PC-9 (cell line): ENCODE results near the gene TBC1D5. TPM values are rescaled to one million over a fixed set of nuclear protein-coding genes. Genes with fewer than 3 reads are reported as not detected.

Source experiments
- BruUV-seq: library from RNA; stranded (reverse); fragments of 400-500 nt; replicated peaks from 2 replicates; lab custom pipeline; 2021; lab: Mats Ljungman, UMichigan
- CTCF ChIA-PET: fragments of 300-600 bp; sonication (Branson Sonifier 250); formaldehyde crosslinking; loops from one replicate; lab custom pipeline; 2022; ENCODE audit warnings: antibody characterized with exemption; lab: Charles Lee
- POLR2A ChIA-PET: fragments of 300-600 bp; sonication (Branson Sonifier 250); formaldehyde crosslinking; loops from one replicate; lab custom pipeline; 2022; ENCODE audit warnings: antibody characterized with exemption; ENCODE audit not compliant: unreplicated experiment; lab: Charles Lee
- DNase-seq, 2 experiments: peaks; one replicate each; pipeline versions ENCODE4 v3.0.0 to v3.0.0-alpha.2; 2015 to 2022; ENCODE audit warnings: mixed read lengths in 1 of 2
- H2AFZ ChIP-seq: fragments of 200-600 bp; sonication (generic); 2 replicates; pipeline ENCODE4 v1.8.1; 2017; ENCODE audit warnings: antibody characterized with exemption
- H3F3A ChIP-seq: fragments of 200-600 bp; sonication (generic); 2 replicates; pipeline ENCODE4 v1.8.1; 2017; ENCODE audit warnings: antibody characterized with exemption, mild to moderate bottlenecking, low read depth; ENCODE audit not compliant: insufficient read depth
- H3K27ac ChIP-seq: fragments of 200-600 bp; sonication (generic); 2 replicates; pipeline ENCODE4 v1.6.1; 2016; ENCODE audit warnings: mixed run types
- H3K27me3 ChIP-seq: fragments of 200-600 bp; sonication (generic); 2 replicates; pipeline ENCODE4 v1.6.1; 2016; ENCODE audit warnings: low read depth, mixed run types; ENCODE audit not compliant: insufficient read depth
- H3K36me3 ChIP-seq: fragments of 200-600 bp; sonication (generic); 2 replicates; pipeline ENCODE4 v1.6.1; 2016; ENCODE audit warnings: low read depth, mixed run types
- H3K4me1 ChIP-seq: fragments of 200-600 bp; sonication (generic); replicated peaks from 2 replicates; pipeline ENCODE4 v1.6.1; 2016; ENCODE audit warnings: mixed run types; ENCODE audit not compliant: insufficient read depth
- H3K4me2 ChIP-seq: fragments of 200-600 bp; sonication (generic); 2 replicates; pipeline ENCODE4 v1.6.1; 2017; ENCODE audit warnings: mixed run types
- H3K4me3 ChIP-seq: fragments of 200-600 bp; sonication (generic); 2 replicates; pipeline ENCODE4 v1.6.1; 2016; ENCODE audit warnings: mixed run types
- H3K79me2 ChIP-seq: fragments of 200-600 bp; sonication (generic); 2 replicates; pipeline ENCODE4 v1.6.1; 2017; ENCODE audit warnings: low read depth, mixed run types
- H3K9me2 ChIP-seq: fragments of 200-600 bp; sonication (generic); 2 replicates; pipeline ENCODE4 v1.8.1; 2017; ENCODE audit warnings: mild to moderate bottlenecking; ENCODE audit not compliant: insufficient read depth
- H3K9me3 ChIP-seq: fragments of 200-600 bp; sonication (generic); 2 replicates; pipeline ENCODE4 v1.8.1; 2016; ENCODE audit warnings: low read depth; ENCODE audit not compliant: insufficient read depth
- H4K20me1 ChIP-seq: fragments of 200-600 bp; sonication (generic); 2 replicates; pipeline ENCODE4 v1.8.1; 2017; ENCODE audit not compliant: insufficient read depth
- CTCF ChIP-seq: fragments of 200-600 bp; sonication (generic); conservative IDR thresholded peaks from 2 replicates; pipeline ENCODE4 v1.6.1; 2017; ENCODE audit warnings: mixed run types, antibody characterized with exemption, mild to moderate bottlenecking, moderate library complexity
- EZH2 ChIP-seq: fragments of 200-600 bp; sonication (generic); IDR thresholded peaks from 2 replicates; pipeline ENCODE4 v1.8.0; 2017; ENCODE audit warnings: antibody characterized with exemption, low read depth
- intact Hi-C: fragments of 100-400 bp; cut with micrococcal nuclease; formaldehyde crosslinking; loops from one replicate; pipeline ENCODE4 v1.10.0; 2022; ENCODE audit not compliant: unreplicated experiment
- total RNA-seq: library from RNA; stranded (reverse); gene quantifications from 2 replicates; pipeline ENCODE4 v1.2.3, GENCODE V29; 2021

TBC1D5 gene
- total RNA-seq, 1 experiment from 2014 or later: 54.0 TPM

GRCh38 chr3:17232442-17232841 is 510.0 kb downstream of the TBC1D5 start:
- Histone ChIP-seq H3K79me2 (no peaks in the 10 kb centered on the region), H3K36me3 (no peaks in the 10 kb centered on the region), H4K20me1 (no peaks in the 10 kb centered on the region), H3K4me3 (no peak overlapping the region), H3K9me3 (no peaks in the 10 kb centered on the region), H3K9me2 (no peaks in the 10 kb centered on the region), H3K4me1 (0 out of 2 replicates have a peak, but pooled peaks cover 9% of the 10 kb centered on the region), H3K27ac (no peak overlapping the region), H3K27me3 (no peaks in the 10 kb centered on the region), H3F3A (peaks cover 5% of the 10 kb centered on the region; the same call in 1 of the 2 replicates), H3K4me2 (no peak overlapping the region), H2AFZ (no peak overlapping the region)
- DNase-seq: no peak
- no TSS peak for BruUV-seq
- TF ChIP-seq CTCF: no peak
- no peak for TF ChIP-seq EZH2
- CTCF ChIA-PET: no interaction called here
- intact Hi-C loops: loop anchor here (5.0 to 10.0 kb wide), 2 partner anchors 198 to 940 kb away; no protein-coding TSS in a partner anchor
- POLR2A ChIA-PET: no interaction called here

DNA sequence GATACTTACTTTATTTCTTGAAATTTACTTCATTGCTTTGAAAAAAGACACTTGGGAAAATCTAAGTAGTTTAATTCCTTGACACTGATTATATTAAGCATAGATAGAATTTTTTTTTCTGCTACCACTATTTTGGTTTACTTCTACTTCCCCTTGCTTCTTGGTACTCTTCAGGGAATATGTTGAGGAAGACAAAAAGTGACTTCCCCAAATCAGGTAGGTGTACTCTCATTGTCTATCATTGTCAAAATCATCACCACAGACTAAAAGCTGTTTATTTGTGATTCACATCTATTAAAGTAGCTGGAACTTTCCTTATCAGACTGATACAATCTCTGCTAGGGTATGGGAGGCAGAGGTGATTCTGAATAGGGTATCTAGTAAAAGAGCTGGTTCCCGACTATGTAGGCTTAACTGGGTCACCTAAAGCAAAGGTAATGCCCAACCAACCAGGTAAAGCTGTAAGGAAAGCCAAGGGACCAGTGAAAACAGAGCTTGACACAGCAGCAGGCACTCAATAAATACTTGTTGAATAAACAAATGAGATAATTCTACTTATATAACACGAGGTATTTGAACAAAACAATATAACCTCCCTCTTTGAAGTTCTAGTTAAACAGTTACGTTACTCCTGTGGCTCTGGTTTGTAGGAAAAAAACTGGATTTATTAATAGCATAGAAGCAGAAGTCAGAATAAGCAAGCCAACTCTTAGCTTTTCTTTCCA is 510.7 kb downstream of the TBC1D5 start:
- Histone ChIP-seq H3F3A (peaks cover 5% of the 10 kb centered on the region; the same call in 1 of the 2 replicates), H3K79me2 (no peaks in the 10 kb centered on the region), H3K9me3 (no peaks in the 10 kb centered on the region), H2AFZ (no peak overlapping the region), H3K36me3 (no peaks in the 10 kb centered on the region), H3K4me3 (no peak overlapping the region), H3K27me3 (no peaks in the 10 kb centered on the region), H3K4me2 (no peak overlapping the region), H4K20me1 (no peaks in the 10 kb centered on the region), H3K9me2 (no peaks in the 10 kb centered on the region), H3K4me1 (0 out of 2 replicates have a peak, but pooled peaks cover 9% of the 10 kb centered on the region), H3K27ac (no peak overlapping the region)
- TF ChIP-seq EZH2 (no peak), CTCF (no peak)
- DNase-seq: no peak
- ChIA-PET CTCF (interaction anchor here (0.6 kb wide), 1 partner anchor 645 kb away, joined by 3 read pairs; no protein-coding TSS in a partner anchor), POLR2A (no interaction called here)
- BruUV-seq: no TSS peak
- intact Hi-C loops: loop anchor here (5.0 to 10.0 kb wide), 2 partner anchors 197 to 939 kb away; no protein-coding TSS in a partner anchor

DNA sequence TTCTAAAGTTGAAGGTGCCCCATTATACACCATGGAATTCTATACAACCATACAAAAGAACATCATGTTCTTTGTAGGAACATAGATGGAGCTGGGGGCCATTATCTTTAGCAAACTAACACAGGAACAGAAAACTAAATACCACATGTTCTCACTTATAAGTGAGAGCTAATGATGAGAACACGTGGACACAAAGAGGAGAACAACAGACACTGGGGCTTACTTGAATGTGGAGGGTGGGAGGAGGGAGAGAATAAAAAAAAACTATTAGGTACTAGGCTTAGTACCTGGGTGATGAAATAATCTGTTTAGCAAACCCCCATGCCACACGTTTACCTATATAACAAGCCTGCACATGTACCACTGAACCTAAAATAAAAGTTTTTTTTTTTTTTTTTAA is 515.0 kb downstream of the TBC1D5 start:
- no peak for DNase-seq
- Histone ChIP-seq H3K4me3 (no peak overlapping the region), H3K79me2 (no peaks in the 10 kb centered on the region), H3K9me3 (no peaks in the 10 kb centered on the region), H3K9me2 (no peaks in the 10 kb centered on the region), H3K4me1 (no peaks in the 10 kb centered on the region), H3K27me3 (no peaks in the 10 kb centered on the region), H3K4me2 (no peak overlapping the region), H2AFZ (no peak overlapping the region), H4K20me1 (no peaks in the 10 kb centered on the region), H3K36me3 (no peaks in the 10 kb centered on the region), H3K27ac (no peak overlapping the region), H3F3A (no peaks in the 10 kb centered on the region)
- ChIA-PET CTCF (no interaction called here), POLR2A (interaction anchor here (0.6 kb wide), 1 partner anchor 13 kb away, joined by 10 read pairs; no protein-coding TSS in a partner anchor)
- BruUV-seq: no TSS peak
- intact Hi-C loops: no loop called here
- TF ChIP-seq CTCF: no peak
- no peak for TF ChIP-seq EZH2
